Ovary (tissue), 9 donors: ENCODE data around the gene FAM9B. TPM values are rescaled to one million over a fixed set of nuclear protein-coding genes. Genes with fewer than 3 reads are reported as not detected.

ENCODE experiments used
- DNase-seq, 5 donors: peaks; one replicate each; pipeline ENCODE4 v3.0.0-alpha.2; 2019 to 2020
- H3K27ac ChIP-seq, 2 donors: fragments of 200-600 bp; one replicate each; pipeline versions ENCODE4 v1.5.1 to v1.8.0; 2019 to 2022
- H3K27me3 ChIP-seq: fragments of 200-600 bp; one replicate; pipeline ENCODE4 v1.8.0; 2022
- H3K36me3 ChIP-seq: fragments of 200-600 bp; sonication (generic); one replicate; pipeline ENCODE4 v1.5.1; 2019
- H3K4me1 ChIP-seq: one replicate; pipeline ENCODE4 v1.8.1; 2013; ENCODE audit warnings: mild to moderate bottlenecking, moderate library complexity; ENCODE audit not compliant: insufficient read depth
- H3K4me3 ChIP-seq: fragments of 200-600 bp; sonication (generic); one replicate; pipeline ENCODE4 v1.5.1; 2017
- H3K9me3 ChIP-seq, 2 donors: fragments of 200-600 bp in 1 of 2; sonication (generic) in 1 of 2; one replicate each; pipeline versions ENCODE4 v1.5.1 to v1.8.1; 2013 to 2019; ENCODE audit warnings: mild to moderate bottlenecking in 1 of 2, moderate library complexity in 1 of 2
- EP300 ChIP-seq: sonication (generic); formaldehyde crosslinking; IDR thresholded peaks from one replicate; pipeline ENCODE4 v1.6.1; 2017; ENCODE audit warnings: antibody characterized with exemption
- POLR2A ChIP-seq: fragments of 450-650 bp; IDR thresholded peaks from one replicate; pipeline ENCODE4 v1.6.1; 2017; ENCODE audit warnings: antibody characterized with exemption, mild to moderate bottlenecking, moderate library complexity
- WGBS, 3 donors: extraction: QIAGEN DNeasy Blood & Tissue Kit in 1 of 3; methylation state at CpG; one replicate each; pipeline versions ENCODE4 v1.1.5 to v1.1.7; 2013 to 2017; 5-methylcytosine and 5-hydroxymethylcytosine counted together
- intact Hi-C, 4 donors: fragments of 100-400 bp; cut with DNase I; formaldehyde crosslinking; loops; one replicate each; pipeline versions ENCODE4 v1.11.0 to v1.15.1; 2022 to 2023
- polyA plus RNA-seq, 2 donors: library from polyadenylated mRNA; stranded (reverse); fragments of 200-250 nt in 1 of 2; fragments of 350-450 nt in 1 of 2; fragmentation: Illumina TruSeq in 1 of 2; extraction: RNeasy Lipid Tissue Mini Kit (QIAGEN cat#74804) in 1 of 2; gene quantifications; one replicate each; pipeline ENCODE4 v1.2.3, GENCODE V29; 2013 to 2014
- total RNA-seq, 7 donors: library from RNA; depleted of rRNA in 2 of 7; stranded (reverse); fragments of >200 nt in 2 of 7; fragmentation: NEBNext Ultra II Directional in 3 of 7; extraction: Animal tissue kit (Norgen Biotek cat#: 25700) in 3 of 7; gene quantifications; one replicate each; pipeline versions ENCODE4 v1.1.0 to v1.2.4, GENCODE V29; 2016 to 2023
- TF ChIP-seq, protein P1 (sequence below), 3 donors: fragments of 450-650 bp in 2 of 3; fragments of 200-600 bp in 1 of 3; IDR thresholded peaks; one replicate each; pipeline versions ENCODE4 v1.5.1 to v1.8.0; 2016 to 2022; ENCODE audit warnings: antibody characterized with exemption in 3 of 3, mild to moderate bottlenecking in 1 of 3
- donor health status: DM: no; HTN: no; CAD: no; lungs with moderate emphysema.
- donor health status: DM: no; HTN: no; CAD: no.
- donor health status: Bipolar disorder and iron deficiency.
- donor health status: DM: yes; HTN: yes; CAD: no.
- donor health status: DM: no; HTN: no; CAD: no.
- donor health status: DM: yes; HTN: yes; CAD: no.

Gene FAM9B
- total and polyA plus RNA-seq, 9 donors, result 0.07 to 0.13 TPM; not detected in 7

DNA sequence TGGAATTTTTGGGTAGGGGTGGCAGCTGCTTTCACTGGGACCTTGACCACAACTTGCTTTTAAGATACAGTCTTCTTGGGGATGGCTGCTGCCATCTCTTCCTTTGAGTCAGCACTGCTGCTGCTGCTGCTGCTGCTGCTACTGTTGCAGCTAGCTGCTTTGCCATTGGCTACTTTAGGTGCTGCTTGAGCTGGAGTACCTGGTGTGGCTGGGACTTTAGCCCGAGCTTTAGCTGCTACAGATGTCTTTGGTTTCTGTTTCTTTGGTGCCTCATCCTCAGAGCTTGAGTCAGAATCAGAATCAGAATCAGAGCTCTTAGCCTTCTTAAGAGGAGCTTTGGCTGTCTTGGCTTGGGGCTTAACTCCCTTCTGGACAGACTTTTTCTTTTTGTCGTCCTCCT lies 52.2 kb downstream of the FAM9B start:
- intact Hi-C loops, result no loop called here
- TF ChIP-seq EP300 (no peak), POLR2A (no peak)
- TF ChIP-seq, protein P1, sequence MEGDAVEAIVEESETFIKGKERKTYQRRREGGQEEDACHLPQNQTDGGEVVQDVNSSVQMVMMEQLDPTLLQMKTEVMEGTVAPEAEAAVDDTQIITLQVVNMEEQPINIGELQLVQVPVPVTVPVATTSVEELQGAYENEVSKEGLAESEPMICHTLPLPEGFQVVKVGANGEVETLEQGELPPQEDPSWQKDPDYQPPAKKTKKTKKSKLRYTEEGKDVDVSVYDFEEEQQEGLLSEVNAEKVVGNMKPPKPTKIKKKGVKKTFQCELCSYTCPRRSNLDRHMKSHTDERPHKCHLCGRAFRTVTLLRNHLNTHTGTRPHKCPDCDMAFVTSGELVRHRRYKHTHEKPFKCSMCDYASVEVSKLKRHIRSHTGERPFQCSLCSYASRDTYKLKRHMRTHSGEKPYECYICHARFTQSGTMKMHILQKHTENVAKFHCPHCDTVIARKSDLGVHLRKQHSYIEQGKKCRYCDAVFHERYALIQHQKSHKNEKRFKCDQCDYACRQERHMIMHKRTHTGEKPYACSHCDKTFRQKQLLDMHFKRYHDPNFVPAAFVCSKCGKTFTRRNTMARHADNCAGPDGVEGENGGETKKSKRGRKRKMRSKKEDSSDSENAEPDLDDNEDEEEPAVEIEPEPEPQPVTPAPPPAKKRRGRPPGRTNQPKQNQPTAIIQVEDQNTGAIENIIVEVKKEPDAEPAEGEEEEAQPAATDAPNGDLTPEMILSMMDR (IDR thresholded peaks at IDR 0.05), result no peak

DNA sequence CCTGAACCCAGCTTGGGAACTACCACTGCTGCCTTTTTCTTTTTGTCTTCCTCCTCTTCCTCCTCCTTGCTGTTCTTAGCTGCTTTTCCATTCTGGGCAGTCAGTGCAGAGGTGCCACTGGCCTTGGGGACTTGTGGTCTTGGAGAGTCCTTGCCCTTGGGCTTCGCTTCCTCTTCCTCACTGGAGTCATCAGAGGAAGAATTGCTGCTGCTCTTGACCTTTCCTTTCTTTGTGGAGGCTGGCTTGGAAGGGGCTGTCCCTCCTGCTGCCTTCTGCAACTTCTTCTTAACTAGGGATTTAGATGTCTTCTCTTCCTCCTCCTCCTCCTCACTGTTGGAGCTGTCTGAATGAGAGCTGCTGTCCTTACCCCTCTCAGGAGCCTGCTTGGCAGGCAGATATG lies 53.2 kb downstream of the FAM9B start:
- Histone ChIP-seq H3K27me3 (no peaks in the 10 kb centered on the region), H3K4me1 (no peaks in the 10 kb centered on the region), H3K9me3 (no peaks in the 10 kb centered on the region), H3K4me3 (no peak overlapping the region), H3K27ac (no peak overlapping the region), H3K36me3 (no peaks in the 10 kb centered on the region)
- no peak for DNase-seq
- TF ChIP-seq, protein P1 (IDR thresholded peaks at IDR 0.05), result no peak
- TF ChIP-seq POLR2A (no peak), EP300 (no peak)
- intact Hi-C loops, result no loop called here
- 48 to 72% (median 58%) methylated on average over 1 of the region's 1 CpG for WGBS, 3 donors

More for the DNA sequence above, 52.2 kb downstream of the FAM9B start:
- Histone ChIP-seq H3K36me3 (no peaks in the 10 kb centered on the region), H3K4me3 (no peak overlapping the region), H3K9me3 (no peaks in the 10 kb centered on the region), H3K4me1 (no peaks in the 10 kb centered on the region), H3K27me3 (no peaks in the 10 kb centered on the region), H3K27ac (no peak overlapping the region)
- no peak for DNase-seq
- 47 to 69% (median 61%) methylated on average over 2 of the region's 2 CpGs for WGBS, 3 donors

Other genes with a start within 250 kb of the FAM9B start
- gene FAM9A, start 232.7 kb downstream of the FAM9B start, total RNA-seq, result not detected
- not detected for gene FAM9A, start 232.7 kb downstream of the FAM9B start, polyA plus RNA-seq